Stimulated activated CD8-positive, alpha-beta memory T cell treated with anti-CD3 and anti-CD28 coated beads, Interleukin-12 subunit alpha, Interleukin-12 subunit beta, amount 100 ng/mL, for 4 hours (primary cell): Measurements from ENCODE around the gene PANK4.
"Not testable (repeated sequence)": the region's sequence is repeated elsewhere in the genome, so short reads cannot be mapped to it uniquely, and the experiment has no call there.

Source experiments
- DNase-seq: peaks from one replicate; pipeline ENCODE4 v3.0.0-alpha.2; 2020; ENCODE audit warnings: low read depth

PANK4 gene

GRCh38 chr1:2525920-2526823 lies at the start of gene PANK4:
Gene PANK4 (minus strand): TSS chr1:2526596. CDS start chr1:2526587, 9 bp downstream.
- DNase-seq: peak; percentile 85

DNA sequence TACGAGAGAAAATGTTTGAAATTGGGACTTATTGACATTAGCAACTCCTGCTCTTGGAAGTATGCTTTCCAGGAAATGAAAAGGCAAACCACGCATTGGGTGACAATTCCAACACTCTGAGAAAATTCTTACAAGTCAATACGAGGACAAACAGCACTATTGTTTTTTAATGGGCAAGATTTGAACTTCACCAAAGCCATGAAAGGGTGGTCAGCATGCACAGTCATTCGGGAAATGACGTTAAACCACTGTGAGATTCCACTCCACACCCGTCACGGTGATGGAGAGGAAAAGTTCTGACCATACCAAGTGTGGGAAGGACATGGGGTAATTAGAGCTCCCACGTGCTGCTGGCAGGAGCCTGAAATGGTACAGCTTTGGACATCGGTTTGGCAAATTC lies 48.0 kb upstream of the PANK4 start:
- DNase-seq: no peak

GRCh38 chr1:2573250-2573920 lies 47.0 kb upstream of the PANK4 start:
- DNase-seq: no peak

- DNase-seq: no peak
Measured at GRCh38 chr1:2571348-2571747, 45.0 kb upstream of the PANK4 start.

GRCh38 chr1:2570332-2570731 lies 43.9 kb upstream of the PANK4 start:
- no peak for DNase-seq

DNA sequence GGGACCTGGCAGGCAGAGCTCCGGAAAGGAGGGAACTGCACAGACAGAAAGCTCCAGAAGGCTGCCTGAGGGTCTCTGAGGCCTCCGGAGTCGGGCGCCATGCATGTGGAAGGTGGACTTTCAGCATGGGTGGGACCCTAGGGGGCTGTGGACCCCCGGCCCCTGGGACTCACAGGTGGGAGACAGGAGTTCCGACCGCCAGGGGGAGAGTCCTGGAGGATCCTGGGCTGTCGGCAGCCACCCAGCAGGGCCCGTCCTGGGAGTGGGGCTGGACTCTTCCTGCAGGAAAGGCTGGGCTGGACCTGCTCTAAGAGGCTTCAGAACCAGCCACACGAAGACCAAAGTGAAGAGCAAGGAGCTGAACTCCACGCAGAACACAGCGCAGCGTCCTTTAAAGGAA lies 43.3 kb upstream of the PANK4 start:
- DNase-seq: not testable (repeated sequence)

GRCh38 chr1:2569060-2569459 lies 42.7 kb upstream of the PANK4 start:
- DNase-seq: no peak

- not testable (repeated sequence) for DNase-seq
Measured at GRCh38 chr1:2568187-2568816, 41.9 kb upstream of the PANK4 start.

DNA sequence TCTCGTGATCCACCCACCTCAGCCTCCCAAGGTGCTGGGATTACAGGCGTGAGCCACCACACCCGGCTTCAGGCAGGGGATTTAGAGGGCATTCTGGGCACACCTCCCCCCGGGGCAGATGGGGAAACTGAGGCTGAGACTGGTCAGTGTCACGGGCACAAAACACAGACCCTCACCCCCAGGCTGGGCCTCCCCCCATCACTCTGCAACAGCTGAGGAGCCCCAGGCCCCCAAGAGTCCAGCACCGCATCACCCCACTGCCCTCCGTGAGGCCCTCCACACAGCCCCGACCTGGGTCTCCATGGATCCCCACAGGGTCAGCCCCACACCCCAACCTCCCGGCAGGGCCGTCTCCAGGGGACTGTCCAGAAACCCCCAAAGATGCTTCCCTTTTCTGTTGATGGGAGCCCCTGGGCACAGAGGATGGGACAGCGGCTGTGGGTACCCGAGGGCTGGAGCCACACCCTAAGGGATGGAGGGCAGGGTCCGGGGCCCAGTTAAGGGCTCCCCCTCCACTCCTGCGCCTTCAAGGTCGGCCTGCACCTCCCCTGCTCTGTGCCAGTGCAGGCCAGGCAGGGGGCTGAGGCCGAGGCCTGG lies 40.8 kb upstream of the PANK4 start:
- no peak for DNase-seq

- no peak for DNase-seq
Measured at GRCh38 chr1:2566101-2567045, 40.0 kb upstream of the PANK4 start.

- DNase-seq: no peak
Measured at GRCh38 chr1:2564815-2565374, 38.5 kb upstream of the PANK4 start.

- DNase-seq: no peak
Measured at GRCh38 chr1:2564006-2564814, 37.8 kb upstream of the PANK4 start.

DNA sequence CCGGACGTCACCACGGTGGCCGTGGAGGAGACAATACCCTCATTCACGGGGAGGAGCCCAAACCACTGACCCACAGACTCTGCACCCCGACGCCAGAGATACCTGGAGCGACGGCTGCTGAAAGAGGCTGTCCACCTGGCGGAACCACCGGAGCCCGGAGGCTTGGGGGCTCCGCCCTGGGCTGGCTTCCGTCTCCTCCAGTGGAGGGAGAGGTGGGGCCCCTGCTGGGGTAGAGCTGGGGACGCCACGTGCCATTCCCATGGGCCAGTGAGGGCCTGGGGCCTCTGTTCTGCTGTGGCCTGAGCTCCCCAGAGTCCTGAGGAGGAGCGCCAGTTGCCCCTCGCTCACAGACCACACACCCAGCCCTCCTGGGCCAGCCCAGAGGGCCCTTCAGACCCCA lies 36.8 kb upstream of the PANK4 start:
- no peak for DNase-seq

- DNase-seq: no peak
Measured at GRCh38 chr1:2561898-2562895, 35.8 kb upstream of the PANK4 start.

- DNase-seq: no peak
Measured at GRCh38 chr1:2561446-2561845, 35.0 kb upstream of the PANK4 start.

GRCh38 chr1:2560299-2561073 lies 34.1 kb upstream of the PANK4 start:
- no peak for DNase-seq

DNA sequence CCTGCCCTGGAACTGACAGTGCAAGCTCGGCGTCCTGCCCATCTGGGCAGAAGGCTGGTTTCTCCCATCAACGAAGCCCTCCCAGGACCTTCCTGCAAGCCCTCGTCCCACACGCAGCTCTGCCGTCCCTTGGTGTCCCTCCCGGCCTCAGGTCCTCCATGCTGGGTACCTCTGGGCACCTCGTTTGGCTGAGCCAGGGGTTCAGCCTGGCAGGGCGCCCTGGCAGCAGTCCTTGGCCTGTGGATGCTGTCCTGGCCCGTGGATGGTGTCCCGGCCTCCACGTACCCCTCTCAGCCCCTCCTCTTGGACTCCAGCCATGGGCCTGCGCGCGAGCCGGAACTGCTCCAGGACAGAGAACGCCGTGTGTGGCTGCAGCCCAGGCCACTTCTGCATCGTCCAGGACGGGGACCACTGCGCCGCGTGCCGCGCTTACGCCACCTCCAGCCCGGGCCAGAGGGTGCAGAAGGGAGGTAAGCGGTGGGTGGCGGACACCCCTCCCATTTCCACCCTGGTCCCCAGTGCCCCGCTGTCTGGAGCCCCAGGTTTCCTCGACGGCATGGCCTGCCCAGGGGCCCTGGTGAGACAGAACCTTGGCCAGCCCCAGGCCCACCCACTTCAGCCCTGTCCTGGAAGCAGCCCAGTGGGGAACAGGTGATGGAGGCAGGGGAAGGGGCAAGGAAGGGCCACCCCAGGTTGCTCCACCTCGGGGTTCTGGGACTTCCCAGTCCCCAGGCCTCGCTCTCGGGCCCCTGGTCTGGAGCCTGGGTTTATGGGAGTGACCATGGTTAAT lies 33.3 kb upstream of the PANK4 start:
- DNase-seq: no peak
